AG04450 (cell line): ENCODE data around the gene KLHL42. TPM values are rescaled to one million over a fixed set of nuclear protein-coding genes. Genes with fewer than 3 reads are reported as not detected.

Source experiments
- CTCF ChIA-PET: fragments of 300-600, 350-600 bp; formaldehyde crosslinking; extraction: SDS; loops from one replicate; lab custom pipeline; 2022; ENCODE audit warnings: antibody characterized with exemption, inconsistent platforms; lab: Charles Lee
- POLR2A ChIA-PET: fragments of 350-600 bp; formaldehyde crosslinking; extraction: SDS; loops from one replicate; lab custom pipeline; 2021; ENCODE audit warnings: antibody characterized with exemption, inconsistent platforms; lab: Yijun Ruan, JAX
- DNase-seq: peaks from one replicate; pipeline ENCODE4 v3.0.0-alpha.2; 2011; ENCODE audit warnings: low read depth, low spot score
- H3K27ac ChIP-seq: one replicate; pipeline ENCODE4 v1.5.1; 2012; ENCODE audit warnings: low read depth, low read length, control low read depth
- H3K27me3 ChIP-seq: one replicate; pipeline ENCODE4 v1.6.0; 2012; ENCODE audit warnings: low read length; ENCODE audit not compliant: control insufficient read depth, insufficient read depth
- H3K4me3 ChIP-seq: 2 replicates; pipeline ENCODE4 v1.5.1; 2011; ENCODE audit warnings: mild to moderate bottlenecking, low read depth, low read length, control low read depth
- H3K9me3 ChIP-seq: 2 replicates; pipeline ENCODE4 v1.5.1; 2012; ENCODE audit warnings: low read length; ENCODE audit not compliant: control insufficient read depth, insufficient read depth
- CTCF ChIP-seq: IDR thresholded peaks from 2 replicates; pipeline ENCODE4 v1.5.1; 2011; ENCODE audit warnings: low read depth, low read length, control low read depth, inconsistent platforms
- polyA plus RNA-seq: library from polyadenylated mRNA; depleted of rRNA; stranded (reverse); fragments of >200 nt; gene quantifications from 2 replicates; pipeline ENCODE4 v1.2.3, GENCODE V29; 2011

KLHL42 gene
- polyA plus RNA-seq, 1 experiment: 25.4 TPM

GRCh38 chr12:27820564-27820963 is 40.5 kb downstream of the KLHL42 start:
- Histone ChIP-seq H3K27me3 (no peaks in the 10 kb centered on the region), H3K27ac (no peak overlapping the region), H3K9me3 (no peaks in the 10 kb centered on the region), H3K4me3 (no peak overlapping the region)
- ChIA-PET POLR2A (no interaction called here), CTCF (interaction anchor here (0.6 to 3.6 kb wide), 24 partner anchors 9 to 1083 kb away, joined by 3 to 29 read pairs (median 7); no protein-coding TSS in a partner anchor)
- no peak for TF ChIP-seq CTCF
- no peak for DNase-seq

GRCh38 chr12:27821259-27821973 is 41.4 kb downstream of the KLHL42 start:
- Histone ChIP-seq H3K9me3 (no peaks in the 10 kb centered on the region), H3K27ac (peak overlapping the region; percentile 22), H3K27me3 (no peaks in the 10 kb centered on the region), H3K4me3 (no peak overlapping the region)
- POLR2A ChIA-PET: interaction anchor here (0.6 to 1.0 kb wide), 2 partner anchors 78 to 1154 kb away, joined by 3 read pairs; no protein-coding TSS in a partner anchor
- DNase-seq: peak; percentile 56
- CTCF ChIA-PET: interaction anchor here (0.7 to 3.6 kb wide), 37 partner anchors 9 to 1082 kb away, joined by 3 to 29 read pairs (median 5); no protein-coding TSS in a partner anchor
- TF ChIP-seq CTCF: peak; percentile 81

- Histone ChIP-seq H3K9me3 (no peaks in the 10 kb centered on the region), H3K4me3 (no peak overlapping the region), H3K27me3 (no peaks in the 10 kb centered on the region), H3K27ac (peak overlapping the region; percentile 22)
- DNase-seq: peak; percentile 57
- TF ChIP-seq CTCF: no peak
- CTCF ChIA-PET: interaction anchor here (0.9 to 3.6 kb wide), 33 partner anchors 8 to 1081 kb away, joined by 3 to 29 read pairs (median 6); no protein-coding TSS in a partner anchor
- POLR2A ChIA-PET: interaction anchor here (0.5 to 1.0 kb wide), 3 partner anchors 77 to 1153 kb away, joined by 3 read pairs; no protein-coding TSS in a partner anchor
Observed at GRCh38 chr12:27822076-27822712, 42.2 kb downstream of the KLHL42 start.

- no peaks in the 10 kb centered on the region for H3K9me3 ChIP-seq
- ChIA-PET CTCF (interaction anchor here (1.1 to 3.6 kb wide), 4 partner anchors 12 to 118 kb away, joined by 4 to 29 read pairs (median 20); no protein-coding TSS in a partner anchor), POLR2A (no interaction called here)
- H3K27ac ChIP-seq: no peak overlapping the region
- no peak overlapping the region for H3K4me3 ChIP-seq
- H3K27me3 ChIP-seq: no peaks in the 10 kb centered on the region
- no peak for DNase-seq
- TF ChIP-seq CTCF: no peak
Observed at GRCh38 chr12:27823038-27823437, 43.0 kb downstream of the KLHL42 start.
